Ovary (tissue), 9 donors: ENCODE measurements around the gene CRHR1. TPM values are rescaled to one million over a fixed set of nuclear protein-coding genes. Genes with fewer than 3 reads are reported as not detected.

Experiments used
- DNase-seq, 5 donors: peaks; one replicate each; pipeline ENCODE4 v3.0.0-alpha.2; 2019 to 2020
- H3K27ac ChIP-seq, 2 donors: fragments of 200-600 bp; one replicate each; pipeline versions ENCODE4 v1.5.1 to v1.8.0; 2019 to 2022
- H3K27me3 ChIP-seq: fragments of 200-600 bp; one replicate; pipeline ENCODE4 v1.8.0; 2022
- H3K36me3 ChIP-seq: fragments of 200-600 bp; sonication (generic); one replicate; pipeline ENCODE4 v1.5.1; 2019
- H3K4me1 ChIP-seq: one replicate; pipeline ENCODE4 v1.8.1; 2013; ENCODE audit warnings: mild to moderate bottlenecking, moderate library complexity; ENCODE audit not compliant: insufficient read depth
- H3K4me3 ChIP-seq: fragments of 200-600 bp; sonication (generic); one replicate; pipeline ENCODE4 v1.5.1; 2017
- H3K9me3 ChIP-seq, 2 donors: fragments of 200-600 bp in 1 of 2; sonication (generic) in 1 of 2; one replicate each; pipeline versions ENCODE4 v1.5.1 to v1.8.1; 2013 to 2019; ENCODE audit warnings: mild to moderate bottlenecking in 1 of 2, moderate library complexity in 1 of 2
- CTCF ChIP-seq, 3 donors: fragments of 450-650 bp in 2 of 3; fragments of 200-600 bp in 1 of 3; IDR thresholded peaks; one replicate each; pipeline versions ENCODE4 v1.5.1 to v1.8.0; 2016 to 2022; ENCODE audit warnings: antibody characterized with exemption in 3 of 3, mild to moderate bottlenecking in 1 of 3
- EP300 ChIP-seq: sonication (generic); formaldehyde crosslinking; IDR thresholded peaks from one replicate; pipeline ENCODE4 v1.6.1; 2017; ENCODE audit warnings: antibody characterized with exemption
- POLR2A ChIP-seq: fragments of 450-650 bp; IDR thresholded peaks from one replicate; pipeline ENCODE4 v1.6.1; 2017; ENCODE audit warnings: antibody characterized with exemption, mild to moderate bottlenecking, moderate library complexity
- WGBS, 3 donors: extraction: QIAGEN DNeasy Blood & Tissue Kit in 1 of 3; methylation state at CpG; one replicate each; pipeline versions ENCODE4 v1.1.5 to v1.1.7; 2013 to 2017; 5-methylcytosine and 5-hydroxymethylcytosine counted together
- intact Hi-C, 4 donors: fragments of 100-400 bp; cut with DNase I; formaldehyde crosslinking; loops; one replicate each; pipeline versions ENCODE4 v1.11.0 to v1.15.1; 2022 to 2023
- polyA plus RNA-seq, 2 donors: library from polyadenylated mRNA; stranded (reverse); fragments of 200-250 nt in 1 of 2; fragments of 350-450 nt in 1 of 2; fragmentation: Illumina TruSeq in 1 of 2; extraction: RNeasy Lipid Tissue Mini Kit (QIAGEN cat#74804) in 1 of 2; gene quantifications; one replicate each; pipeline ENCODE4 v1.2.3, GENCODE V29; 2013 to 2014
- total RNA-seq, 7 donors: library from RNA; depleted of rRNA in 2 of 7; stranded (reverse); fragments of >200 nt in 2 of 7; fragmentation: NEBNext Ultra II Directional in 3 of 7; extraction: Animal tissue kit (Norgen Biotek cat#: 25700) in 3 of 7; gene quantifications; one replicate each; pipeline versions ENCODE4 v1.1.0 to v1.2.4, GENCODE V29; 2016 to 2023
- donor health status: DM: no; HTN: no; CAD: no; lungs with moderate emphysema.
- donor health status: DM: no; HTN: no; CAD: no.
- donor health status: Bipolar disorder and iron deficiency.
- donor health status: DM: yes; HTN: yes; CAD: no.
- donor health status: DM: no; HTN: no; CAD: no.
- donor health status: DM: yes; HTN: yes; CAD: no.

Gene CRHR1
- total and polyA plus RNA-seq, 9 donors, result 0.10 to 1.4 (median 0.33) TPM; not detected in 2

DNA sequence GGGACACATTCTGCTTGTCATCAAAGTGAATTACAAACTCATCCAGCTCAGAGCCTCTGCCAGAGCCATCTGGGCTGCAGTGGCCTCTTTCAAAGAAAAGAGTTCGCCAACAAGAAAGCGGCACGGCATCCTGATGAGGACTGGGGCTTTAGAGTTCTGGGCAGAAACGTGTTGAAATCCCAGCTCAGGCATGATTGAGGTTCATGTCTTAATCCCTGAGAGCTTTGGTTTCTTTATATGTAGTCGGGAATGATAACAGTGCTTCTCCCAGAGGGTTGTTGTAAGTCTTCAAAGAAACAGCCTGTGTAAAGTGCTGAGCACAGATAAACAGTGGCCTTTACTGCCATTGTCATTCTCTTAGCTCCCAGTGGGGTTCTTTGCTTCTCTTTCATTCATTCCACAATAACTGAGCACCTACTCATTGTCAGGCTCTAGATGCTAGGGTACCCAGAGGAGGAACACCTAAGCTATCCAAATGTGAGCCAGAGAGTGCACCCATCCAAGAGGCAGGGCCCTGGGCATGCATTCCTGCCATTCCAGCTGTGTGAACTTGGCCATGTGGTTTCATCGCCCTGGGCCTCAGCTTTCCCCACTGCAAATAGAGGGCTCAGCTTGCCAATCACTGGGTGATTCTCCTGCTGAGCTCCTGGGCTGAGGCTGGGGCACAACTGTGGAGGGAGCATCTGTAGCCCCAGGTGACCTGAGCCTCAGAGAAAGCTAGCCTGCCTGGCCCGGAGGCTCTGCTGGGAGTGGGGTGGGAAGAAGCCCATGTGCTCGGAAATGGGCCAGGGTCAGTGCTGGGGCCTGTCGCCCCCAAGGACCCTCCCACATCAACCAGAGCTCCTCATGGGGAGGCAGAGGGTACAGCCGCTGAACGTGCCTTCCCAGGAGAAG is 38.3 kb upstream of the CRHR1 start:
- TF ChIP-seq EP300, result no peak
- no peak for TF ChIP-seq CTCF (IDR thresholded peaks at IDR 0.05)
- no peak for TF ChIP-seq POLR2A
- DNase-seq, result no peak
- Histone ChIP-seq H3K4me1 (no peaks in the 10 kb centered on the region), H3K36me3 (no peaks in the 10 kb centered on the region), H3K27me3 (no peaks in the 10 kb centered on the region), H3K27ac (no peak overlapping the region), H3K9me3 (no peaks in the 10 kb centered on the region), H3K4me3 (no peak overlapping the region)
- 37 to 52% (median 46%) methylated on average over 11 of the region's 11 CpGs for WGBS, 3 donors
- intact Hi-C loops, result no loop called here

DNA sequence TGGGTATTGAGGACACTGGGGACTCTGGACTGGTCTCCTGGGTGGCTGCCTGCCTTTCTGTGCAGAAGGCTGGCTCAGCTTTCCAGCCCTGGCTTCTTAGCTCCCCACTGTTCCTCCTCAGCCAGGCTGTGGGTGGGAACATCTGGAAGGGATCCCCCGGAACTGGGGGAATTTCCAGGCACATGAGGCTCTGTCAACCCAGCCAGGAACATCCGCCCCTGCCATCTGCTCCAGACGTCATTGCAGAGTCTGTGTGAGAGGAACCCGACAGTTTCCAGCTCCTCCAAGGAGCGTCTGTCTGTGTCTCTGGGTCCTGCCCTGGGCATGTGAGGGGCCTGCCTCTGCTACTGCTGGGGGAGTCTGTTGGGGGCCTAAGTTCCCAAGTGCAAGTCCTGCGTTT is 36.2 kb upstream of the CRHR1 start:
- no peak for DNase-seq
- WGBS, 3 donors, result 17 to 29% (median 22%) methylated on average over 4 to 6 of the region's 6 CpGs
- intact Hi-C loops, result no loop called here

GRCh38 chr17:45748731-45749310 is 35.3 kb upstream of the CRHR1 start:
- no peaks in the 10 kb centered on the region for H3K9me3 ChIP-seq
- DNase-seq, result no peak
- H3K4me3 ChIP-seq, result no peak overlapping the region
- H3K27ac ChIP-seq, result no peak overlapping the region
- TF ChIP-seq POLR2A (no peak), CTCF (IDR thresholded peaks at IDR 0.05) (no peak), EP300 (no peak)
- intact Hi-C loops, result no loop called here
- WGBS, 3 donors, result 51 to 58% (median 54%) methylated on average over 11 of the region's 11 CpGs
- H3K27me3 ChIP-seq, result no peaks in the 10 kb centered on the region
- no peaks in the 10 kb centered on the region for H3K4me1 ChIP-seq
- H3K36me3 ChIP-seq, result no peaks in the 10 kb centered on the region

More for the DNA sequence above, 36.2 kb upstream of the CRHR1 start:
- Histone ChIP-seq H3K4me3 (no peak overlapping the region), H3K4me1 (no peaks in the 10 kb centered on the region), H3K36me3 (no peaks in the 10 kb centered on the region), H3K27ac (no peak overlapping the region), H3K9me3 (no peaks in the 10 kb centered on the region), H3K27me3 (no peaks in the 10 kb centered on the region)
- TF ChIP-seq EP300 (no peak), POLR2A (no peak), CTCF (IDR thresholded peaks at IDR 0.05) (no peak)

- Histone ChIP-seq H3K36me3 (no peaks in the 10 kb centered on the region), H3K9me3 (no peaks in the 10 kb centered on the region), H3K4me1 (no peaks in the 10 kb centered on the region), H3K4me3 (no peak overlapping the region), H3K27me3 (no peaks in the 10 kb centered on the region), H3K27ac (no peak overlapping the region)
- no peak for TF ChIP-seq EP300
- TF ChIP-seq CTCF (IDR thresholded peaks at IDR 0.05), result no peak
- no peak for TF ChIP-seq POLR2A
- DNase-seq, result no peak
- intact Hi-C loops, result no loop called here
- 76 to 93% (median 84%) methylated on average over 4 of the region's 4 CpGs for WGBS, 3 donors
Observed at GRCh38 chr17:45749831-45750335, 34.2 kb upstream of the CRHR1 start.
